NCI-H345 treated with DMSO at 0.1 percent for 48 hours (cell line): ENCODE measurements around the gene LAMA2.

ENCODE experiments used
- DNase-seq: peaks from one replicate; lab custom pipeline; 2025; ENCODE audit not compliant: unreplicated experiment; lab: John Stamatoyannopoulos, UW

LAMA2 gene, protein sequence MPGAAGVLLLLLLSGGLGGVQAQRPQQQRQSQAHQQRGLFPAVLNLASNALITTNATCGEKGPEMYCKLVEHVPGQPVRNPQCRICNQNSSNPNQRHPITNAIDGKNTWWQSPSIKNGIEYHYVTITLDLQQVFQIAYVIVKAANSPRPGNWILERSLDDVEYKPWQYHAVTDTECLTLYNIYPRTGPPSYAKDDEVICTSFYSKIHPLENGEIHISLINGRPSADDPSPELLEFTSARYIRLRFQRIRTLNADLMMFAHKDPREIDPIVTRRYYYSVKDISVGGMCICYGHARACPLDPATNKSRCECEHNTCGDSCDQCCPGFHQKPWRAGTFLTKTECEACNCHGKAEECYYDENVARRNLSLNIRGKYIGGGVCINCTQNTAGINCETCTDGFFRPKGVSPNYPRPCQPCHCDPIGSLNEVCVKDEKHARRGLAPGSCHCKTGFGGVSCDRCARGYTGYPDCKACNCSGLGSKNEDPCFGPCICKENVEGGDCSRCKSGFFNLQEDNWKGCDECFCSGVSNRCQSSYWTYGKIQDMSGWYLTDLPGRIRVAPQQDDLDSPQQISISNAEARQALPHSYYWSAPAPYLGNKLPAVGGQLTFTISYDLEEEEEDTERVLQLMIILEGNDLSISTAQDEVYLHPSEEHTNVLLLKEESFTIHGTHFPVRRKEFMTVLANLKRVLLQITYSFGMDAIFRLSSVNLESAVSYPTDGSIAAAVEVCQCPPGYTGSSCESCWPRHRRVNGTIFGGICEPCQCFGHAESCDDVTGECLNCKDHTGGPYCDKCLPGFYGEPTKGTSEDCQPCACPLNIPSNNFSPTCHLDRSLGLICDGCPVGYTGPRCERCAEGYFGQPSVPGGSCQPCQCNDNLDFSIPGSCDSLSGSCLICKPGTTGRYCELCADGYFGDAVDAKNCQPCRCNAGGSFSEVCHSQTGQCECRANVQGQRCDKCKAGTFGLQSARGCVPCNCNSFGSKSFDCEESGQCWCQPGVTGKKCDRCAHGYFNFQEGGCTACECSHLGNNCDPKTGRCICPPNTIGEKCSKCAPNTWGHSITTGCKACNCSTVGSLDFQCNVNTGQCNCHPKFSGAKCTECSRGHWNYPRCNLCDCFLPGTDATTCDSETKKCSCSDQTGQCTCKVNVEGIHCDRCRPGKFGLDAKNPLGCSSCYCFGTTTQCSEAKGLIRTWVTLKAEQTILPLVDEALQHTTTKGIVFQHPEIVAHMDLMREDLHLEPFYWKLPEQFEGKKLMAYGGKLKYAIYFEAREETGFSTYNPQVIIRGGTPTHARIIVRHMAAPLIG (N-terminal part only)

GRCh38 chr6:128882991-128883611 lies at the start of gene LAMA2:
LAMA2 (plus strand) TSS chr6:128883138; CDS start chr6:128883246, 108 bp downstream.
- no peak for DNase-seq

DNA sequence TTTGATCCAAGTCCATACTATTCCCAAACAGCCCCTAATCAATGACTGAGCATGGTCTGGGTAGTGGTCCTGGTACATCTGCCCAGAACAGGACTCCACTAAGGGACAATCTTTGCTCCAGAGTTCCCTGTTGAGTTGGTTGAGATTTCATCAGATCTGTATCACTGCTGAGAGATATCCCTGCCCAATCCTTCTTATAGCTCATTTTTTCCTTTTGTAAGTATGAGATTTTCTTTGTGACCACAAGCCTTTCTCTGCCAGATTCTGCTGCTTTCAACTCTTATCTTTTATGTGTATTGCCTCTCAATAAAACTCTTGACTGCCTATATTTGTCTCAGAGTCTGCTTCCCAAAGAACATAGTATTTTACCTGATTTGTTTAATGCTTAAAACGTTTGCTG lies 46.2 kb upstream of the LAMA2 start:
- no peak for DNase-seq

- DNase-seq: no peak
Measured at GRCh38 chr6:128841518-128841917, 41.4 kb upstream of the LAMA2 start.

- no peak for DNase-seq
Measured at GRCh38 chr6:128844598-128844997, 38.3 kb upstream of the LAMA2 start.

GRCh38 chr6:128847431-128848210 lies 35.3 kb upstream of the LAMA2 start:
- DNase-seq: no peak

DNA sequence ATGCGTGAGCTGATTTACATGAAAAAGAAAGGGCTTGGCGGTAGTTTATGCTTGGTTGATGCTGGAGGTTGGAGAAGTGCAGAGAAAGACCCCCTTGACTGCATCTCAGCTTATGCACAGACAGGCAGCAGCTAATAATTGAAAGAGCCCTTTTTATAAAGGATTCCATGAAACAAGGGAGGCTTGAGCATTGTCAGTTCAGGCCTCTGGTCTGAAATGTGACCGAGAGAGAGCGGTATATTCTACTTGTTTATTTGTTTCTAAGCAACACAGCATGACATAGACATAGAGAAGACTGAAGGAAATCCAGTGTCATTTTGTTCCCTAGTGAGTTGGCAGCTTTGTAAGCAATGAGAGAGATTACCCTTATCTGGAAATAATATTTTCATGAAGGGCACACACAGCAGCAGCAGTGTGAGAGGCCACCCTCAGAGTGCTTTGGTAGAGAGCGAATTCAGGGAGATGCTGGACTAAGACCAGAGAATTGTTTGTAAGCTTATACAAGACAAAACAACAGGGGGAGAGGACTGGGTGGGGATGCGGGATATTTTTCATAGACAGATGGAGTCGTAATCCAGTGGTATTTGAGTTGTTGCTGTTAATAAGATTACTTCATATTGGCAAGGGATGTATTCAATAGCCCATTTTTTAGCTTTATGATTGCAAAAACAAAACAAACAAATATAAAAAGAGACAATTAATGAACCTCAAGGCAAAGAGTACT lies 34.6 kb upstream of the LAMA2 start:
- DNase-seq: no peak

DNA sequence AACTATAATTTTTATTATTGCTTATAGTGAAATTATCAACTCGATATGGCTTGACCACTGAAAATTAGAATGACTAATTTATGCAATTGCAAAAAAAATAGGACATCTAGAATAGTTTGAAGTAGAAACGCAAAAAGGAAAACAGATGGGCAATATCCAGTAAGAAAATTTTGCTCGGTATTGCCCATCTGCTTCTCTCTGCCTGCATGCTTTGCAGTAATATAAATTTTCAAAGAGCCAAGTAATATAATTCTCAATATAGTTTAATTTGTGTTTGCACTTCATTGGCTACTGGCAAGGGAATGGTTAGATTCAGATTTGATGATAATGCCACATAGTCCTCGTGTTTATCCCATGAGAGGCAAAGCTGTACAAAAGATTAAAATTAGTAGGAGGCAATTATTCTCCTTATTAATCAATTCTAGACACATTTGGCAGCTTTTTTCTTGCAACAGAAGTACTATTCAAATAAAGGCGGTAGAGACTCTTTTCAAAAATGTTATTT lies 27.3 kb upstream of the LAMA2 start:
- no peak for DNase-seq

DNA sequence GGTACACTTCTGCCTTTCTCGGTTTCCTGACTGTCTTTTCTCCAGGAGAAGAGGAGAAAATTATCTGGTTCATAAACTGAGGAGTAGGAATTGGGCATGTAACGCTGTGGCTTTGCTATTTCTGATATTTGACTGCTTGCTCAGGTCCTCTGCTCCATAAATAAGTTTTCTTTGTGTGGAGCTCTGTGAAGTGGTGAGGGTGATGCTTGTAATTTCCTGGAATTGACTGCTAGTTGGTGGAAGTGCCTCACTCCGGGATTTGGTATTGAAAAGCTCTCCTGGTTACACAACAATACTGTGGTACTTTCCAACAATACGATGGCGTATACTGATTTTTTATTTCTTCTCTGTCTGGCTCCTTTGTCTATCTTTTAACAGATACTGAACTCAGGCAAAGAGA lies 25.1 kb upstream of the LAMA2 start:
- no peak for DNase-seq

DNA sequence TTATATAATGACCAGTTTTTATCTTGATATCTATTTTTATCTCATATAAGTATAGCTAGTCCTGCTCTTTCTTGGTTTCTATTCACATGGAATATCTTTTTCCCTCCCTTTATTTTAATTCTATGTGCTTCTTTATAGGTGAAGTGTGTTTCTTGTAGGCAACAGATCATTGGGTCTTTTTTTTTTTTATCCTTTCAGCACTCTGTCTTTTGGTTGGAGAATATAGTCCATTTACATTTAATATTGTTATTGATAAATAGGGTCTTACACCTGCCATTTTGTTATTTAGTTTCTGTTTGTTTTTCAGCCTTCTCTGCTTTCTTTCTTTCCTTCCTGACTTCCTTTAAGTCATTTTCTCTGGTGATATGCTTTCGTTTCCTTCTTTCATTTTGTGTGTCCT lies 22.2 kb upstream of the LAMA2 start:
- DNase-seq: no peak

DNA sequence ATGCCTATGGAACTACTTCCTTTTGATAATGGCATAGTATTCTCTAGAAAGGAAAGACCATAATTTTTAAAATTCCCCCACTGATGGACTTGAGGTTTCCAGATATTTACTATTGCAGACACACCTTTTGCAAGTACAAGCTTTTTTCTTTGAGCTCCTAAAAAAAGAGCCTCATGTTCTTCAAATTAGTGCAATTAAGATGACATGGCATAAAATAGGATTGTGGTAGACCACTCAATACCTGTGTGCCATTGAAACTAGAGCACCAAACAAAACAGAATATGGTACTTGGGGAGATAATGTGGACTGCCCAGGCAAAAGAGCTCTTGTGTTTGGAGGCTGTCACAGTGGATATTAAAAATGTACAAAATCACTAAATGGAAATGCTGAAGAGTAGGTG lies 19.0 kb upstream of the LAMA2 start:
- DNase-seq: no peak

DNA sequence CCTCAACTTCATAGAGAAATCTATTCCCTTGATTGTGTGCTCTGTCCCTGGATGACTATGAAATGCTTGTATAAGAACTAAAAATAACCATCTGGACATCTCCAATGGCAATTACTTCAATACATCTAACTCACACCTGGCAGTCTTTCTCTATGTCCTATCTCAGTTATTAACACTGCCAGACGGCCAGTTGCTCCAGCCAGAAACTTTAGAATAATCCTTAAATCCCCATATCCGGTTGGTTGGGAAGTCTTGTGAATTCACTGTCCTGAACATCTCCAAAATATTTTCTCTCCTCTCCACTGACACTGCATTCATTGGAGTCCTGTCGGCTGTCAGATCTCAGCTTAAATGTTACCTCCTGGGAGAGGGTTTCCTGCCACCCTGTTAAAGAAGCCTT lies 12.2 kb upstream of the LAMA2 start:
- no peak for DNase-seq

- no peak for DNase-seq
Measured at GRCh38 chr6:128874863-128875262, 8.1 kb upstream of the LAMA2 start.

DNA sequence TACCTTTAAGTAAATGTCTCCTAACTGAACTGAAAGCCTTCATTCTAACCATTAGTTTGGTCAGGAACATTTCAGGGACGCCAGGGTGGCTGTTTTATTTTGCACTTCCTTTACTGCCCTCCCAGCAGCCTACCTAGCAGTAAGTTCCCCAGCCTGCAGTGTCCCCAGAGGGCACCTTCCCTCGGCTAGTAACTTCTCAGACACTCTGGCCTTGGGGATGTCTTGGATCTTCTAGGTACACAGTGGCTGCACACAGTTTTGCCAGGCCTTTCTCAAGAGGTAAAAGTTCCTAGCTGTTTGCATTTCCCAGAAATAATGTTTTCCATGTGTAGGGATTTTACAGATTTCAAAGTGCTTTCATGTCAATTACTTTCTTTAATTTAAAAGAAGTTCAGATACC lies 378 bp upstream of the LAMA2 start:
- DNase-seq: no peak

- no peak for DNase-seq
Measured at GRCh38 chr6:128883906-128884305, 968 bp downstream of the LAMA2 start.

GRCh38 chr6:128885381-128885780 lies 2.4 kb downstream of the LAMA2 start:
- DNase-seq: no peak

DNA sequence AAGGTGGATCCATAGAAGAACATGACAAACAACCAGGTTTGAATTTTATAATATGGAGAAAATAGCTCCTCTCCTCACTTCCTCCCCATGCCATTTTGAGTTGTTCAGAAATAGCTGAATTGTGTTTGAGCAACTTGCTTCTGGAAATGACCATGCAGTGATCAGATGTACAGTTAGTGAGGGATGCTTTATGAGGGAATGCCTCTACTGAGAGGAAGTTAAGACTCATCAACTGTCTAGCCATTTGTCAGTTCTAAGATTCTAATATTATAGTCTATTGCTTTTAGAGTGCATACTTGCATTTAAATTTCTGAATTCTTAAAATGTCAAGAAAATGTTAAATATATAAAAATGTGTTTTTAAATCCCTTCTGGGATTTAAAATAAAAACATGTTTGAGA lies 3.8 kb downstream of the LAMA2 start:
- DNase-seq: no peak

DNA sequence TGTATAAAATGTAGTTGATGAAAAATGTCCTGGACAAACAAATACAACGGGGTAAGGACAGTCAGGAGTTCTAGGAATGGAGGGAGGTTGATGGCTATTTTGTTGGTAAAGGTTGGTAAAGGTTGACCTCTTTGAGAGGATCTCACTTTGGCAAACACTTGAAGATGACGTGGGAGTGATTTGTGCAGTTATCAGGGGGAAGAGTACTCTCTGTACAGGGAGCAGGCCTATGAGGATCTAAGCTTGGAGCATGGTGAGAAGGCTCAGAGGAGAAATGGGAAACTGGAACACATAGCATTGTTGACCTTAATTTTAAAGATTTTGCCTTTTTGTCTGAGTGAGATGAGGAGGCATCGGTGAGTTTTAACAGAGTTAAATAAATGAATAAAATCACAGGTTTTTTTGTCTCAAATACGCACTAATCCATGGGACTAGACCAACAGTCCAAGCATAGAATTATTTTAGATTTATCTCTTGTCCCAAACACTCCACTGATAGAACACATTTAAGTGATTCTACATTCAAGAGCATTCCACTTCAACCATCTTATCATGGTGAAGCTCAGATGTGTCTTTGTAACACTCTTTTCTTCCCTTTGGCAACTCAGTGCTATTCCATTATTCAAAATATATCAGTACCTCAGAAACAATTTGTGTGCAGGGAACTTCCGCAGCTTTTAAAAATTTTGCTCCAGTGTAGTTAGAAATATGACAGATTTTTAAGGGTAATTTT lies 5.7 kb downstream of the LAMA2 start:
- no peak for DNase-seq

DNA sequence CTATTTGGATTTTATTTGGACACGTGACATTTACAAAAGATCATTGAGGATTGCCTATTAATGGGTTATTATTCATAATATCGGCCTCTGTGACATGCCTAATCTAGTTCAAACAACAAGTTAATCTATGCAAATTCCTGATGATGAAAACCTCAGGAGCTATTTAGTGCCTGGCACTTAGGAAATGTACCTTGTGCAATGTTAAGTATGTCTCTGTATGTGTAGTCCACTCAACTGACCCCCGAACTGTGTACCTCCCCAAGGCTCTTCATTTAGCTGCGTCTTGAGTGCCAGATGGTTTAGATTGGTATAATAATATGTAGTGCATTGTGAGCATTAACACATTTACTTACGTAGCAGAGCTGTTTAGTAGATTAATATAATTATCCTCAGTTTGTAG lies 6.9 kb downstream of the LAMA2 start:
- no peak for DNase-seq

GRCh38 chr6:128892079-128892478 lies 9.1 kb downstream of the LAMA2 start:
- no peak for DNase-seq
